Upper lobe of left lung (tissue), 6 donors: Measurements from ENCODE around the gene RHOC. TPM values are rescaled to one million over a fixed set of nuclear protein-coding genes. Genes with fewer than 3 reads are reported as not detected.
A peak's percentile ranks its signal among the peaks of the same experiment; 100 is the strongest.

Experiments
- ATAC-seq, 2 donors: fragments of 200-7000 bp; cut with Tn5 transposase; one replicate each; pipeline ENCODE4 v1.9.1; 2022; ENCODE audit warnings: mild to moderate bottlenecking in 2 of 2, moderate library complexity in 2 of 2; ENCODE audit not compliant: low FRiP score in 2 of 2
- DNase-seq, 2 donors: peaks; one replicate each; pipeline ENCODE4 v3.0.0-alpha.2; 2019 to 2020
- H3K27ac ChIP-seq, 4 donors: fragments of 200-600 bp; sonication (generic); one replicate each; pipeline ENCODE4 v1.5.1; 2016 to 2019
- H3K27me3 ChIP-seq, 4 donors: fragments of 200-600 bp; sonication (generic); one replicate each; pipeline ENCODE4 v1.5.1; 2017 to 2019
- H3K36me3 ChIP-seq, 4 donors: fragments of 200-600 bp; sonication (generic); one replicate each; pipeline ENCODE4 v1.5.1; 2016 to 2019
- H3K4me1 ChIP-seq, 4 donors: fragments of 200-600 bp; sonication (generic); one replicate each; pipeline ENCODE4 v1.5.1; 2018 to 2019
- H3K4me3 ChIP-seq, 4 donors: fragments of 200-600 bp; sonication (generic); one replicate each; pipeline ENCODE4 v1.5.1; 2017 to 2019; ENCODE audit warnings: mild to moderate bottlenecking in 2 of 4, moderate library complexity in 1 of 4
- H3K9me3 ChIP-seq, 4 donors: fragments of 200-600 bp; sonication (generic); one replicate each; pipeline ENCODE4 v1.5.1; 2018 to 2019
- CTCF ChIP-seq, 6 experiments: fragments of 450-650 bp in 4 of 6; fragments of 200-600 bp in 2 of 6; sonication (generic) in 2 of 6; IDR thresholded peaks; one replicate each; pipeline ENCODE4 v1.5.1; 2016 to 2019; ENCODE audit warnings: antibody characterized with exemption in 6 of 6
- EP300 ChIP-seq, 4 donors: sonication (generic); formaldehyde crosslinking; IDR thresholded peaks; one replicate each; pipeline ENCODE4 v1.5.1; 2017; ENCODE audit warnings: antibody characterized with exemption in 4 of 4, control low read depth in 2 of 4
- POLR2A ChIP-seq, 4 donors: fragments of 450-650 bp; IDR thresholded peaks; one replicate each; pipeline ENCODE4 v1.5.1; 2016 to 2017; ENCODE audit warnings: antibody characterized with exemption in 4 of 4, mild to moderate bottlenecking in 2 of 4
- POLR2AphosphoS5 ChIP-seq, 2 donors: sonication (generic); formaldehyde crosslinking; IDR thresholded peaks; one replicate each; pipeline ENCODE4 v1.5.1; 2017; ENCODE audit warnings: antibody characterized with exemption in 2 of 2
- WGBS, 2 donors: methylation state at CpG; one replicate each; pipeline ENCODE4 v1.1.5; 2017 to 2018; 5-methylcytosine and 5-hydroxymethylcytosine counted together
- total RNA-seq, 6 donors: library from RNA; depleted of rRNA in 4 of 6; stranded (reverse); fragments of >200 nt in 4 of 6; gene quantifications; one replicate each; pipeline versions ENCODE4 v1.1.0 to v1.2.1, GENCODE V29; 2016 to 2021
- donor health status: DM: no; HTN: no; CAD: no; lungs with moderate emphysema.
- donor health status: DM: no; HTN: yes; CAD: no; lungs with severe emphysema.

The RHOC gene
- total RNA-seq = 100 to 1,000 TPM in 5 of 6 donors, 10 to 100 TPM in 1; 80.9 to 218 (median 132) TPM

- H3K36me3 ChIP-seq = peaks cover 0 to 21% (median 10%) of the 10 kb centered on the region in 4 donors
- ATAC-seq (peak; percentile 79 to 93), DNase-seq (peak; percentile 72 to 94)
- H3K27ac ChIP-seq = peak within 1 kb of the TSS; percentile 91 to 99 (median 98)
- no peaks in the 10 kb centered on the region for H3K9me3 ChIP-seq
- peaks cover 33 to 49% (median 45%) of the 10 kb centered on the region in 4 donors for H3K4me1 ChIP-seq
- H3K4me3 ChIP-seq = peak within 1 kb of the TSS; percentile 89 to 93 (median 92)
- H3K27me3 ChIP-seq = no peaks in the 10 kb centered on the region
- 0 to 4% methylated on average over 3 to 23 of the region's 61 CpGs for WGBS, 2 donors
- TF ChIP-seq EP300 (IDR thresholded peaks at IDR 0.05) (no peak), POLR2AphosphoS5 (IDR thresholded peaks at IDR 0.05) (peak; percentile 63 to 93), CTCF (IDR thresholded peaks at IDR 0.05) (no peak), POLR2A (IDR thresholded peaks at IDR 0.05) (peak in 3 of 4 donors; percentile 52 to 87 (median 80))
Measured at GRCh38 chr1:112706505-112707220, at the start of gene RHOC. Gene RHOC, minus strand, starts transcription at chr1:112707127. Its CDS starts 3,328 bp downstream, at chr1:112703799.

GRCh38 chr1:112754116-112754628 is 47.2 kb upstream of the RHOC start:
- Histone ChIP-seq H3K36me3 (no peaks in the 10 kb centered on the region), H3K4me1 (no peaks in the 10 kb centered on the region), H3K9me3 (peaks cover 0 to 8% (median 0%) of the 10 kb centered on the region in 4 donors), H3K27ac (no peak overlapping the region), H3K4me3 (no peak overlapping the region), H3K27me3 (no peaks in the 10 kb centered on the region)
- DNase-seq (no peak), ATAC-seq (no peak)
- WGBS, 2 donors = 0 to 100% methylated on average over 1 of the region's 1 CpG
- TF ChIP-seq POLR2A (IDR thresholded peaks at IDR 0.05) = no peak
- TF ChIP-seq EP300 (IDR thresholded peaks at IDR 0.05) = no peak
- TF ChIP-seq POLR2AphosphoS5 (IDR thresholded peaks at IDR 0.05) = no peak
- TF ChIP-seq CTCF (IDR thresholded peaks at IDR 0.05) = no peak

- DNase-seq = peak in 1 of 2 donors; percentile 57
- H3K4me1 ChIP-seq = peaks cover 8 to 12% (median 10%) of the 10 kb centered on the region in 4 donors
- H3K27me3 ChIP-seq = peaks cover 0 to 14% (median 8%) of the 10 kb centered on the region in 4 donors
- H3K27ac ChIP-seq = no peak overlapping the region
- TF ChIP-seq EP300 (IDR thresholded peaks at IDR 0.05) (no peak), POLR2A (IDR thresholded peaks at IDR 0.05) (no peak), POLR2AphosphoS5 (IDR thresholded peaks at IDR 0.05) (no peak), CTCF (IDR thresholded peaks at IDR 0.05) (no peak)
- H3K9me3 ChIP-seq = peaks cover 0 to 2% (median 0%) of the 10 kb centered on the region in 4 donors
- no peak for ATAC-seq
- no peak overlapping the region for H3K4me3 ChIP-seq
- WGBS, 2 donors = 88 to 95% methylated on average over 12 of the region's 12 CpGs
- no peaks in the 10 kb centered on the region for H3K36me3 ChIP-seq
Measured at GRCh38 chr1:112748396-112748795, 41.5 kb upstream of the RHOC start.

- Histone ChIP-seq H3K36me3 (no peaks in the 10 kb centered on the region), H3K27ac (no peak overlapping the region), H3K9me3 (peaks cover 0 to 9% (median 0%) of the 10 kb centered on the region in 4 donors), H3K4me3 (peak overlapping the region in 2 of 4 donors; percentile 20 to 21), H3K27me3 (peaks cover 0 to 20% (median 13%) of the 10 kb centered on the region in 4 donors), H3K4me1 (peaks cover 8 to 13% (median 10%) of the 10 kb centered on the region in 4 donors)
- DNase-seq (peak in 1 of 2 donors; percentile 86), ATAC-seq (peak; percentile 16 to 84)
- TF ChIP-seq POLR2A (IDR thresholded peaks at IDR 0.05) (no peak), POLR2AphosphoS5 (IDR thresholded peaks at IDR 0.05) (no peak), EP300 (IDR thresholded peaks at IDR 0.05) (no peak), CTCF (IDR thresholded peaks at IDR 0.05) (peak in 1 of 6 experiments; percentile 27)
- 19% methylated on average over 24 of the region's 58 CpGs; no CpG with 5 or more reads in 1 of the 2 donors for WGBS, 2 donors
Measured at GRCh38 chr1:112744009-112744578, 37.2 kb upstream of the RHOC start.
